GM12891 (cell line): ENCODE measurements around the gene PEX14.

Experiments used
- PAX5 ChIP-seq: IDR thresholded peaks from 2 replicates; pipeline ENCODE4 v1.6.1; 2011; ENCODE audit warnings: low read length, moderate library complexity, mild to moderate bottlenecking; ENCODE audit not compliant: insufficient read depth, severe bottlenecking
- POLR2A ChIP-seq: IDR thresholded peaks from 2 replicates; pipeline ENCODE4 v1.6.1; 2011; ENCODE audit warnings: low read depth, low read length, control low read depth
- POLR2AphosphoS5 ChIP-seq: IDR thresholded peaks from 2 replicates; pipeline ENCODE4 v1.6.1; 2011; ENCODE audit warnings: low read depth, low read length, control low read depth
- POU2F2 ChIP-seq: IDR thresholded peaks from 2 replicates; pipeline ENCODE4 v1.6.1; 2011; ENCODE audit warnings: low read depth, mild to moderate bottlenecking, control low read depth, low read length, moderate library complexity
- TAF1 ChIP-seq: IDR thresholded peaks from 2 replicates; pipeline ENCODE4 v1.6.1; 2011; ENCODE audit warnings: low read depth, low read length, control low read depth

- TF ChIP-seq POLR2A (no peak), POLR2AphosphoS5 (no peak), TAF1 (no peak), POU2F2 (no peak), PAX5 (no peak)
These were observed 150.3 kb downstream of the PEX14 start for GRCh38 chr1:10625076-10625475.
